GM21825 (cell line): Measurements from ENCODE around the gene IDNK.

ENCODE experiments used
- ATAC-seq: cut with Tn5 transposase; IDR thresholded peaks from one replicate; pipeline ENCODE4 v1.9.1; 2021; ENCODE audit warnings: mild to moderate bottlenecking, moderate library complexity; ENCODE audit not compliant: unreplicated experiment

Gene IDNK

DNA sequence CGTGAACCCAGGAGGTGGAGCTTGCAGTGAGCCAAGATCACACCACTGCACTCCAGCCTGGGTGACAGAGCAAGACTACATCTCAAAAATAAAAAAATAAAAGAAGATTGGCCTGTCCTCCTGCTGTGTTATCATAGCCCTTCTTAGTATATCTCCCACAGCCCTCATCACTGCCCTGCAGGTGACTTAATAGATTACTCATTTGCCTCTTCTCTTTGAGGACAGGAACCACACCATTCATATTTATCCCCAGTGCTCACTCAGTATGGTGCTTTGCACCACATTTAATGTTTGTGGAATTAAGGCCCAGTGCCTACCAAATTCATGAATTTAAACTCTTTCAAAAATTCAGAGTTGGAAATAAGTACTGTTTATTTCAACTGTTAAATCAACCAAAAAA lies 10.3 kb downstream of the IDNK start:
- no peak for ATAC-seq

DNA sequence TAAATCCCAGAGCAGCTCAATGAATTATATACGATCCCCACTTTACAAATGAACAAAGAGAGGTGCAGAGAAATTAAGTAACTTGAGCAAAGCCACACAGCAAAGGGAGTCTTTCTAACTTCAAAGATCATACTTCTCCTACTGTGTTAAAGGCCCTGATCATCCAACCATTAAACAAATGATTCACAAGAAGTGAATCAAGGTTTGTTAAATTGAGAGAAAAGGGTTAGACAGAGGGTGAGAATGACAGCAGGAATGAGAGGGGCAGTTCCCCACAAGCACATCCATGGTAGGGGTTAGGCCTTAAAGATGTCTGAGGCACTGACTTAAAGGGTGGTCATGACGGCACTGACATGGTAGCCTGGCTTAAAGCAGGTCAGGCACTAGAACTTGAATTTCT lies 10.7 kb downstream of the IDNK start:
- ATAC-seq = no peak

DNA sequence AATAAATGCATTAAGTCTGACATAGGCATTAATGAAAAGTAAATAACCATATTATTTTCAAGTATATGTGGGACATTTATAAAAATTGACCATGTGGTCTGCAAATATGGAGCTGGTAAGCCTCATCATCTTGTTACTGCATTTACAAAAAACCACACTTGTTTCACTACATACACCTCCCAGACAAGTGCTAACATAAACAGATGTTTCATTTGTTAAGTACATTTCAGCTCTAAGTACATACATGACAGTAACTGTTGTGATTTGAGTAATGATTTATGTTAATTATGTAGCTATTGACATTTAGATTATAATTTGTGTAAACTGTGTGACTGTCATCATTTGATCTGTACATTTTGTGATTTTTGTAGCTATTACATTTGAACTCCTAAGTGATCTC lies 13.9 kb downstream of the IDNK start:
- ATAC-seq = no peak

DNA sequence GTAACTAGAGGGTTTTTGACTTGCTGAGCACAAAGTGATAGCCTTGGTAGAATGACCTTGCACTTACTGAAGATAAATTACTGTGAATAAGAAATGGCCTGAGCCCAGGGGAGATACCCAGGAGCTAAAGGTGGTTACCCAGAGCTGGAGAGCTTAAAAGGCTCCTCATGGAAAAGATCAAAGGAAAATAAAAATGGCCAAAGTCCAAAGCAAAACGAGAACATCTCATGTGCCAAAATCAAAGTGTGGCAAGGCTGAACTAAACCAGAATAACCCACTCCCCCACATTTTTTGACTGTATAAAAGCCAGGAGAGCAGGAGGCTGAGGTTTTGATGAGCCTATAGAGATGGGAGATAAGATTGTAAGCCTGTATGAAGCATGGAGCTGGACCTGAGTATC lies 14.4 kb downstream of the IDNK start:
- ATAC-seq = no peak

DNA sequence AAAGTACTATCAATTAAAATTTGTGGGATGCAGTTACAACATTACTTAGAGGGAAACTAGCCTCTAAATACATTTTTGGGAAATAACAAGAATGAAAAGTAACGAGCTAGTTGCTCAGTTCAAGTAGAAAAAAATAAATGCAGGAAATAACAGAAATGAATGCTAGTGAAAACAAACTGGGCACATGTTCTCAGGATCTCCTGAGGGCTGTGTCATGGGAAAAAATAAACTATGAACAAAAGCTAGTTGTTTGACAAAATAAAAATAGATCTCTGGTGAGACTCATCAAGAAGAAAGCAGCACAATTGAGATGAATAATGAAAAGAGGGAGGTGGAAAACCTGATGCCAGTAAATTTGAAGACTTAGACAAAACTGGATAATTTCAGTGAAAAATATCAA lies 16.3 kb downstream of the IDNK start:
- ATAC-seq = no peak

DNA sequence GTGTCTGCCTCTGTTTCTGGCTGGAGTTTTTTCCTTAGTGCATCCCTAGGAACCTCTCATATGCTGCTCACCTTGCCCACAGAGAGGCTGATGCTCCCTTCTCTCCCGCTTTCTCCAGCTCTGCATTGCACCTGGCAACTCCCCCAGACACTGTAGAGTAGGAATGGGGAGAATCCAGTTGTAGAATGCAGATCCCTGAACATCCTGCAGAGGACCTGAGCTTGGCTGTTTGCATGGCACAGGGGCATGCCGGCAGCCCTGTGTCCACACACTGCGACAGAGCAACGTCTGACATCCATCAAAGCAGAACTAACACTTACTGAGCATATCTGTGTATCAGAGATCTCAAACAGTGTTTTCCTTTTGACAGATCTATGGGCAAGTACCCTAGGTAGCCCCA lies 19.9 kb downstream of the IDNK start:
- ATAC-seq = no peak

DNA sequence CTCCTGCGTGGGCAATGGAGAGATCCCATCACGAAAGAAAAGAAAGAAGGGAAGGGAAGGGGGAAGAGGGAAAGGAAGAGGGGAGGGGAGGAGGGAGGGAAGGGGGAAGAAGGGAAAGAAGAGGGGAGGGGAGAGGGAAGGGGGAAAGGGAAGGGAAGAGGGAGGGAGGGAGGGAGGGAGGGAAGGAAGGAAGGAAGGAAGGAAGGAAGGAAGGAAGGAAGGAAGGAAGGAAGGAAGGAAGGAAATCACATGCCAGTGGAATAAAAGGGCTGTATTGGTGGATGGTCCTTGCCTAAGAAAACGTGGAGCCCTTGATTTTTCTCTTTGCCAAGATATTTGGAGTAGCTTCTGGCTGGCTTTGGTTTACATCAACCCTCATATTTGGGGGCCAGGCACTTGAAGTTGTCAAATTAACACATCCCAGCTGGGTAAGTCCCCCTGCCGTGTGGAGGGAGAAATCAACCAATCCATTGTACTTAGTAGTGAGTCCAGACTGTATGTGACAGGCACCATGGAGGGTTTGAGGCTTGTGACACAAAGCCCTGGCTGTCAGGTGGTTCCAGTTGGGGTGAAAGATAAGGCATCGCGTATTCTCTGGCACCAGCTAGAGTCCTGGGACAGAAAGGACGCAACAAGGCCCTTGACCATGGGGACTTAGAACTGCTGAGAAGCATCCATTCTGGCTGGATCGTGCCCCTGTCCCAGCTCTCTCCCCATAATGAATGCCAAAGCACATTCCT lies 23.7 kb downstream of the IDNK start:
- no peak for ATAC-seq

DNA sequence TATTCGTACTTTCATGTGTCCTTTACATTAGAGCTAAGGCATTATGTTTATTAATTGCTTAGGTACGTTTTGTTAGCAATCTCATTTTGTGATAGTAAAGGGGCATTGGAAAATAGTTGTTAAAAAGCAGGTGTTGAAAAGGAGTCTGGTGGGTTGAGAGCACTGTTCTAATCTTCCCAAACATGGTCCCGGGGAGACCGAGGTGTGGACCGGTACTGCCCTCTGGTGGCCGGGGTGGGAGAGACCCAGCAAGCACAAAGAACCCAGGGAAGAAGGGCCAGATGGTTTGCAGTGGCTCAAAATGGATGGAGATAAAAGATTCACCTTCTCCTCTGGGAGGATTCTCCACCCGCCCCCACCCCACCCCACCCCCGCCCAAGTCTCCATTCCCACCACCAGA lies 26.1 kb downstream of the IDNK start:
- ATAC-seq = no peak

DNA sequence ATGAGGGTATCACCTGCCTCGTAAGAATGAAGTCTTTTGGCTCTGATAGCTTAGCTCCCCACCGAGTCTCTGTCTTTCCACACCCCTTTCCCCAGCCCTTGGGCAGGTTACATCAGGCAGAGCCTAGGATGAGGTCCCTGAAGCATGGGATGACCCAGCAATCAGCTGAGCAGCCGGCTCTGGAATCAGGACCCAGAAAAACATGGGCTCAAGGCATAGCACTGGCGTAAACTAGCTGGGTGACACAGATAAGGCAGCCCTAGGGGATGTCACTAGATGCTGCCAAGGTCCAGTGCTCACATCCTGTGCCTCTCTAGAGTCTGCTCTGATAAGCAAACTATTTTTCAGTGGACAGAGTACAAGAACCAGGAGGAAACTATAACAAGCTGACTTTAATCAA lies 26.6 kb downstream of the IDNK start:
- no peak for ATAC-seq

DNA sequence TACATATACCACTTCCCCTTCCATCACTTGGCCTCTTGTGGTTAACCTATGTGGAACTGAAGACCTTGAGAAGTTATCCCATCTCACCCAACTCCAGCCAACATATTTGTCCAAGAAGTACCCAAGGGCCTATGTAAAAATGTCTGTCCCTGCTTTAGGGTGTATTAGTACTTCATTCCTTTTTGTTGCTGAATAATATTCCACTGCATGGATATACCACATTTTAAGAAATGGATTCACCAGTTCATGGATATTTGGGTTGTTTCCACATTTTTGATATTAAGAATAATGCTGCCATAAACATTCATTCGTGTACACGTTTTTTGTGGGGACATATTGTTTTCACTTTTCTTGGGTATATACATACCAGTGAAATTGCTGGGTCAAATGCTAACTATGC lies 28.6 kb downstream of the IDNK start:
- no peak for ATAC-seq

DNA sequence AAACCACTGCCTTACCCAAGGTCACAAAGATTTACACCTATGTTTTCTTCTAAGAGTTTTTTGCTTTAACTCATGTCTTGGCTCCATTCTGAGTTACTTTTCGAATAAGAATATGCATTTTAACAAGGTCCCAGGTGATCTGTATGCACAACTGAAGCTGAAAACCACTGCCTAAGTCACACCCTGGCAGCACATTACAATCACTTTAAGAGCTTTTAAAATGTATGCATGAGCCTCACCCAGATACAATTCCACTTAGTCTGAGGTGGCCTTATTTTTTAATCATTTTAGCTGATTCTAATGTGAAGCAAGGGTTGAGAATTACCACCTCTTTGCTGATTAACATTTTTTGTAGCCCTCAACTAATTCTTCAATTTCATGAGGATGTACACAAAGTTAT lies 29.5 kb downstream of the IDNK start:
- ATAC-seq = no peak

DNA sequence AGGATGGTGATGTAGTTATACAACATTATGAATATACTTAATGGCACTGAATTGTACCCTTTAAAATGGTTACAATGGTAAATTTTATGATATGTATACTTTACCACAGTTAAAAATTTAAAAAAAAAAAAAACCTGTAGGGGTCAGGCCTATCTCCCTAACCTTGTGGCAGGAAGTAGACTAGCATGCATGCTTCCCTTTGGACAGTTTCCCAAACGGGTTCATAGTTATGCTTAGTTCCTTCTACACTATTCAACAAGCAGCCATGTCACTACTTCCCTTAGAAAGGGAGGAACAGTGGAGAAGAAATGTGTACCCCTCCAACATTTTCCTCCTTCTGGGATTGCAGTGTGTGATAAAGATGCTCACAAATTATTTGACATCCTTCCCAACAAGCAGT lies 32.5 kb downstream of the IDNK start:
- ATAC-seq = no peak

DNA sequence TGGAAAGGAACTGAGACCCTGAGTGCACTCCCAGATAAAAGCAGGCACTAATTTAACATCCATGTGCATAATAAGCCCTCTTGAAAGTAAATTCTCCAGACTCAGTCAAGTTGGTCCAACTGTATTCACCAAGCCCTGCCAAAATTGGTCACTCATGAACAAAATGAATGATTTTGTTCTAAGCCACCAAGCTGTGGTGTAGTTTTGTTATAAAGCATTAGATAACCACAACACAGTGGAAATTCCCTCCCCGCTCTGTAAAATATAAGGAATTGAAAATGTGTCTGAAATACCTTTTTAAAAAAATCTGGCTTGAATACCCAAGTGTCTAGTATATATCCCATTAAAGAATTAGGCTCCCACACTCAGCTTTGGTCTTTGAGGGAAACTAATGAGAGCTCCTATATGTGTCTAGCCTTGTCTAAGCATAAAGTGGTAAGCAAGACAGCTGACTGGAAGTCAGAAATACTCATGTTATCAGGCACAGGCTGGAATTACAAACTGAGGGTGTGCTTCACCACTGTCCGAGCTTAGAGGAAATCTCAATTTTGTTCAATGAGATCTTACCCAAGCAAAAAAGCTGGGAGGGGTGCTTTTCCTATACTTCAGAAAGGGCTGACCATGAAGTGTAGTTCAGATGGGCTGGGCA lies 33.2 kb downstream of the IDNK start:
- no peak for ATAC-seq

DNA sequence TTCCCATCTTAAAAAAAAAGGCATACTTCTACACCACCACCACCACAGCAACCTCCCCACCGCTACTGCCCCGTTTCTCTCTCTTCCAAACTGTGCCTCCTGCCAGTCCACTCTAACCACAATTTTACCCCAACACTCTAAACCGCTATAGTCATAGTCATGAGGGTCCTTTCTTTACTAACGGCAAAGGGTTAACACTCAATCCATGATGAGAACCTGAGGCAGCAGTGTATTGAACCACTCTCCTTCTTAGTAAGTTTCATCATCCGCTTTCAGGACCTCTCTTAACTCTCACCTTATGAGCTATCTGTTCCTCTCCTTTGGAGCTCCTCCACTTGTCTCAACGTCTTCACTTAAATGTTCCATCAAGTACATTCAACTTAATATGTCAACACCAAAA lies 34.0 kb downstream of the IDNK start:
- ATAC-seq = no peak

DNA sequence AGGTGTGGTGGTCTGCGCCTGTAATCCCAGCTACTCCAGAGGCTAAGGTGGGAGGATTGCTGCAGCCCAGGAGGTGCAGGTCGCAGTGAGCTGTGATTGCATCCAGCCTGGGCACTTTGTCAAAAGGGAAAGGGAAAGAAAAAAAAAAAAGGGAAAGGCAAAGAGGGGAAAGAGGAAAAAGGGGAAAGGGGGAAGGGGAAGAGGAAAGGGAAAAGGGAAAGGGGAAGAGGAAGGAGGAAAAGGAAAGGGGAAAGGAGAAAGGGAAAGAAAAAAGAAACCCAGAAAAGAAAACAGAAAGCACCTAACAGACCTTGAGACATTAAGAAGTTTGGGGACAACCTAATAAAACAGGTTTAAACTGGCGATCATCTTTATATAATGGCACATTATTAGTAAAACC lies 40.0 kb downstream of the IDNK start:
- no peak for ATAC-seq

DNA sequence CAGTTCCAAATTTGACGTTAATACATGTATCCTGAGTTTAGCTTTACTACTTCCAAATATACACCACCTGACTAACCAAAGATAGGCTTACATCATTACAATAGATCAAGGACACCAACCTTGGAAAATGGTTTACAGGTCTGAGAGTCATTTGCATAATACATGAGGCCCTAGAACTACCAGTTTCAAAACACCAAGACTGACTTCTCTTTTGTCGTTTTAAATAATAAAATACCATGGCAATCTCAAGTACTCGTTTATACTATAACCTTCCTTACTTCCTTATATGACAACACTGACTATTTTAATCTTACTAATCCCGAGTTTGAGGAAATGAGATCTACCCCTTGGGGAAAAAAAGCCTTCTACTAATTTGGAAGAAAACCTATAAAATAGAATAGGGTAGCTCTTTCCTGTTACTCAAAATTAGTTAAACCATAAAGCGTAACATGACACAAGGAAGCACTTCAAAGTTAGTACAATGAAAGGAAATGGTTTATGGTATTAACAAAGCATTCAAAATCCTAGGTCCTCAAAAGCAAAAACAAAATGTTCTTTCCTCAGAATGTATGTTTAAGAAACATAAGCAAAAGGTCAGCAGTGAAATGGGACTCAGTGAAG lies 42.7 kb downstream of the IDNK start:
- peak; percentile 92 for ATAC-seq

DNA sequence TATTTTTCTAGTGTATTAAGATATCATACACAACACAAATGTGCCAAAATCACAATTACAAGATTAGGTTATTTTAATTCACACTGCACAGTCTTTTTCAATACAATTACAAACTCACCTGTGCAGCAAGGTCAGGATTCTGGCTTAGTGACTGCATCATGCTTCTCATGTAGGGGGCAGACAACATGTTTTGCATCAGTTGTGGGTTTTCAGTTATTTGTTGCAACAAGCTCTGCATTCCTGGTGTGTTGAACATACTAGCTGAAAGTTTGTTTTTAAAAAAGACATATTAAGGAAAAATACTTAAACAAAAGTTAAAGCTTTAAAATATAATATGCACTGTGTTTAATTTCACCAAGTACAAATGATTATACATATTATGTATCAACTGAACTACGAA lies 46.1 kb downstream of the IDNK start:
- ATAC-seq = no peak

DNA sequence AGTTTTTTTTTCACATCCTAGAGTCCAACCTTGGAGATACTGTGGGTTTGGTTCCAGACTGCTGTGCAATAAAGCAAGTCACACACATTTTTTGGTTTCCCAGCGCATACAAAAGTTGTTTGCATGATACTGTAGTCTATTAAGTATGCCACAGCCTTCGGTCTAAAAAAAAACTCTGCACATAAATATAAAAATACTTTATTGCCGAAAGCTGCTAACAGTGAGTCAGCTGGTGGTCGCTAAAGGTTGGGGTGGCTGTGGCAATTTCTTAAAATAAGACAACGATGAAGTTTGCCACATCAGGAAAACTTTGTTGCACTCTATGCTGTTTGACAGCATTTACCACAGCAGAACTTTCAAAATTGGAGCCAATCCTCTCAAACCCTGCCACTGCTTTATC lies 47.4 kb downstream of the IDNK start:
- no peak for ATAC-seq

DNA sequence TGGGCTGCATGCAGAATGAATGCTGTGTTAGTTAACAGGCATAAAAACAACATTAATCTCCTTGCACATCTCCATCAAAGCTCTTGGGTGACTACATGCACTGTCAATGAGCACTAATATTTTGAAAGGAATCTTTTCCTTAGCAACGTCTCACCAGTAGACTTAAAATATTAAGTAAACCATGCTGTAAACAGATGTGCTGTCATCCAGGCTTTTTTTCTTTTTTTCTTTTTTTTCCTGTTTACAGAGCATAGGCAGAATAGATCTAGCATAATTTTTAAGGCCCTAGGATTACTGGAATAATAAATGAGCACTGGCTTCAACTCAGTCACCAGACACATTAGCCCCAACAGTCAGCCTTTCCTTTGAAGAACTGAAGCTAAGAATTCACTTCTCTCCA lies 48.5 kb downstream of the IDNK start:
- no peak for ATAC-seq

DNA sequence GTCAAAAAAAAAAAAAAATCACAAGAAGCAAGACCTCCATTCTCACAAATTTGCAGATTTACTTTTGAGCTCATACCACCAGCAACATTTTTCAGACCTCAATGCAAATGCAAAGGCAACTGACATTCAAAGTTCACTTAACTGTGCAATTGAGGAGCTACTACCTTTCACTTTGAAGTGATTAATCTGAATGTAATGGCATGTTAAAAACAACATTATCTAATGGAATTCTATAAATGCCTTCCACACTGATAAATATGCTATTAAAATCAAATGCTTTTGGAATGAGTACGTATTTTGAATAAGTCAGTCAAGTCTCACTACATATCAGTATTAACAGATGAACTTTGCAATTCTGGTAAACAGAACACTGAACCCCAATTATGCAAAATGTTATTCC lies 52.5 kb downstream of the IDNK start:
- ATAC-seq = no peak

DNA sequence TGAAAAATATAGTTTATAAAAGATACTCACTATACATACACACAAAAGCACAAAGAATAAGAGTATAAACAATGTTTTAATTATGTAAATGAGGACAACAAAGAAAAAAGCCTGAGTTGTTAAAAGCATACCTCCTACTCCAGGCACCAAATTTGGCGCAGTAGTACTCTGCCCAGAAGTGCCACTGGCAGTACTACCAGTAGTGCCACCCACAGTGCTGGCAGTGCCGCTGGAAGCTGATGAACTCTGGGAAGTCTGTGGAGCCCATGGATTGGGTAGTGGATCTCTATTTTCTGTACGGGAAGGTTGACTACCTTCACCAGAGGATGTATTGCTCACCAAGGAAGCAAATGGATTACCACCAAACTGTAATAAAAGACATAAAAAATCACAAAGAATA lies 54.7 kb downstream of the IDNK start:
- ATAC-seq = no peak

DNA sequence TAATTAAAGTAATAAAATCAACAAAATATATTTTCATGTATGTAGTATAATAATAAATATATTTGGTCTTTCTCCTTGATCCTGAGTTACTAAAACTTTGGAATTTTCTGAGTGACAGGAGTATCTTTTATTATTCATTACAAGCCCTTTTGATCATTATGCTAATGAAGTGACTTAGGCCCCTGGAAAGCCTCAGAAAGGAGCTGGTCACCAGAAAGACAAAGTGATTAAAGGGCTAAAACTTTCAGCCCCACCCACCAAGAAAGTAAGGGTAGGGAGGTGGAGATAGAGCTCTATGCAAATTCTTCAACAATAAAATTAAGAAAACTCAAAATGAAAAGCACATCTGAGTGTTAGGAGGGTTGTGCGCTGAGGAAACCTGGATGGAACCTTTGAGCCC lies 57.3 kb downstream of the IDNK start:
- ATAC-seq = no peak

DNA sequence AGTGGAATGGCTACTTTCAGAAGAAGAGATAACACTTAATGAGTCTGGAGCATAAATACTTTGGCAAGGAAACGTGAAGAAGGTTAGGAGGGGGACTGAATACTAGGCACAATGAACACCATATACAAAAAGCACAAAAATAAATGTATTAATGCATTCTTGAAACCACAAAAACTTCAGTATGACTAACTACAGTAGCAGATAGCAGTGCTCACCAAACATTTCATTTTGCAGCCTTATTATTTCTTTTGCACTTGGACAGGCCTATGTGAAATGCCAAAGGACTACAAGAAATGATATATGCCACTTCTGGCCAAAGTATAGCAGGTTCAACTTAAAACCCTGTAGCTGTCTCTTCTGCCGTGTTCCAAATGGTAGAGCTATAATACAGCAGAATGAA lies 58.5 kb downstream of the IDNK start:
- no peak for ATAC-seq
